GM21447 (cell line): ENCODE measurements around the gene SIRT1.
A peak's percentile ranks its signal among the peaks of the same experiment; 100 is the strongest.
"Not testable (repeated sequence)": the region's sequence is repeated elsewhere in the genome, so short reads cannot be mapped to it uniquely, and the experiment has no call there.

ENCODE experiments used
- ATAC-seq: cut with Tn5 transposase; IDR thresholded peaks from one replicate; pipeline ENCODE4 v1.9.1; 2021; ENCODE audit not compliant: unreplicated experiment

SIRT1 gene

DNA sequence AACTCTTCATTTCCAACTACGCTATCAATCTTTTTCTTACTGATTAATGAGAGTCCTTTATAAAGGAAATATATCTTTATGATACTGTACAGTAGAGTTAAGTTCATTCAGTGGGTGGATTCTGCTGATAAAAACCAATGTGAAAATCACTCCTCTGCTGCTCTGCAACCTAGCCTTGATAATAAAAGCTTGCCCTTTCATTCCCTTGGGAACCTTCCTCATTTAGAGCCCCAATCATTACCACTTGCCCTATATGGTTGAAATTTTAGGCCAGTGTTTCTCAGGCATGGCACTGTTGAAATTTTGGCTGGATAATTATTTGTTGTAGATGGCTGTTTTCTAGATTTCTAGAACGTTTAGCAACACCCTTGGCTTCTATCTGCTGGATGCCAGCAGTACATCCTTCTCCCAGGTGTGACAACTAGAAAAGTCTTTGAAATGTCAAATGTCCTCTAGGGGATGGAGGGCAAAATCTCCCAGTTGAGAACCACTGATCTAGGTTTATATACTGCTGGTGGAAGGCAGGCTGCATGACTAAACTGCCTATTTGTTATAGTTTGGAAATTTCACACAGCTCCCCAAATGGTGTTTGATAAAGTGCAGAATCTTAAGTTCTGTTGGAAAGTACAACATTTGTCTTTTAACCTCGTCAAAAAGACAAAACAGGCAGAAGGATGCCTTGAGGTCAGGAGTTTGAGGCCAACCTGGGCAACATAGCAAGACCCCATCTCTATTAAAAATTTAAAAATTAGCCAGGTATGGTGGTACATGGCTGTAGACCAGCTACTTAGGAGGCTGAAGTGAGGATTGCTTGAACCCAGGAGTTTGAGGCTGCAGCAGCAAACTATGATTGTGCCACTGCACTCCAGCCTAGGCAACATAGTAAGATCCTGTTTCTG lies 8.9 kb upstream of the SIRT1 start:
- no peak for ATAC-seq

DNA sequence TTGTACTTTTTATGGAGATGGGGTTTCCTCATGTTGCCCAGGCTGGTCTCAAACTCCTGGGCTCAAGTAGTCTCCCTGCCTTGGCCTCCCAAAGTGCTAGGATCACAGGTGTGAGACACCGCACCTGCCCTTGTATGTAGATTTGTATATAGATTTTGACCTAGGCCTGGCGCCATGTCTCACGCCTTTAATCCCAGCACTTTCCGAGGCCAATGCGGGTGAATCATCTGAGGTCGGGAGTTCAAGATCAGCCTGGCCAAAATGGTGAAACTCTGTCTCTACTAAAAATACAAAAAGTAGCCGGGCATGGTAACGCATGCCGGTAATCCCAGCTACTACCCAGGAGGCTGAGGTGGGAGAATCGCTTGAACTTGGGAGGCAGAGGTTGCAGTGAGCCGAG lies 7.0 kb upstream of the SIRT1 start:
- ATAC-seq = not testable (repeated sequence)

DNA sequence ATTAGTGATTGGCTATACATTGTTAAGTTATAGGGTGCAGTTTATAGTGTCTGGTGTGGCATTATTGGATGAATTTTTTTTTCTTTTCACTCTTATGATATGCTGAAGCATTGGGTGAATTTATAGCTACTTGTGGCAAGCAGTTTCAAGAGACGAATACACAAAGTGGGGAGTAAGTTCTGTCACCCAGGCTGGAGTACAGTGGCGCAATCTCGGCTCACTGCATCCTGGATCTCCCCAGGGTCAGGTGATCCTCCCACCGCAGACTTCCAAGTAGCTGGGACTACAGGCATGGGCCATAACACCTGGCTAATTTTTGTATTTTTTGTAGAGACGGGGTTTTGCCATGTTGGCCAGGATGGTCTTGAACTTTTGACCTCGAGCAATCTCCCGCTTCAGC lies 6.3 kb upstream of the SIRT1 start:
- ATAC-seq = no peak

DNA sequence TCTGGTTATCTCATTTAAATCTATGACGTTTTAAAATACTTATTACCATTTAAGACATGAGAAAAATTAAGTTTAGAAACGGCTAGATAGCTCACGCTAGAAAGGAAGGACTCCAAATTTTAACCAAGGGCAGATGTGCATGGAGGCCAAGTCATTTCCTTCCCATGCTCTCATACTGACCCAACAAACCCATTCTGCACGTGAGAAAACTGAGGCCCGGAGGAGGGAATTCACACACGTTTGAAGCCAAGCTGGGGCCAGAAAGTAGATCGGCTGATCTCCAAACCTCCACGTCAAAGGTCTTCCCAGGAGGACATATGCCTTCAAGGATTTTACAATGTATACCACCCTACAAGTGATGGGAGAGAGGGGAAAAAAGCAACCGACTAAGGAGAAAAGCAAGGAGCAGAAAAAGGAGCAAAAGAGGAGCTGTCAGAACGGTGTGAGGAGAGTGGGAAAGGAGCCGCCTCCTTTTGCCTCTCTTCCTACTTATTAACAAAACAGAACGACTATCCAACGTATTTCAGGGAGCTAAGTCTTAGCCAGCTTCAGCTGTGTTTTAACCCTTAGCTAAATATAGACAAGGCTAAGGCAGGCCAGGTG lies 645 bp upstream of the SIRT1 start:
- ATAC-seq = no peak

DNA sequence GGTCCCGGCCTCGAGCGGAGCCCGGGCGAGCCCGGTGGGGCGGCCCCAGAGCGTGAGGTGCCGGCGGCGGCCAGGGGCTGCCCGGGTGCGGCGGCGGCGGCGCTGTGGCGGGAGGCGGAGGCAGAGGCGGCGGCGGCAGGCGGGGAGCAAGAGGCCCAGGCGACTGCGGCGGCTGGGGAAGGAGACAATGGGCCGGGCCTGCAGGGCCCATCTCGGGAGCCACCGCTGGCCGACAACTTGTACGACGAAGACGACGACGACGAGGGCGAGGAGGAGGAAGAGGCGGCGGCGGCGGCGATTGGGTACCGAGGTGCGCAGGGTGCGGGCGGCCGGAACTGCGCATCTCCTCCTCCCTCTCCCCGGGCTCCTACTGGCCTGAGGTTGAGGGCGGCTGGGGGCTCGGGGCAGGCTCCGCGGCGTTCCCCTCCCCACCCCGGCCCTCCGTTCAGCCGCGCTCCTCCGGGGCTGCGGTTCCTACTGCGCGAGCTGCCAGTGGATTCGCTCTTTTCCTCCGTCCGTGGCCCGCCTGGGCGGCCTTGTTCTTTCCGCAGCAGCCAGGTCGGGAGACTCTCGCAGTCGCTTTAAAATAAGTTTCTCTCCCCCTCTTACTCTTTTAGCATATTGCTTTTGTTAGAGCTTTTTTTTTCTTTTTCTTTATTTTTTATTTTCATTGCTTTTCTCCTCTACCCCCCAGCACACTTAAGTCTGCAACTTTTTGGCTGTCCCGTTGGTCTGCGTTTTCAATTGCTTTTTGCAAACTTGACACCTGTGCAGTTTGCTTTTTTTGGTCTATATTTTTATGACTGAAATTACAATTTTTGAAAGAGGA lies 600 bp downstream of the SIRT1 start:
- ATAC-seq = peak; percentile 66

DNA sequence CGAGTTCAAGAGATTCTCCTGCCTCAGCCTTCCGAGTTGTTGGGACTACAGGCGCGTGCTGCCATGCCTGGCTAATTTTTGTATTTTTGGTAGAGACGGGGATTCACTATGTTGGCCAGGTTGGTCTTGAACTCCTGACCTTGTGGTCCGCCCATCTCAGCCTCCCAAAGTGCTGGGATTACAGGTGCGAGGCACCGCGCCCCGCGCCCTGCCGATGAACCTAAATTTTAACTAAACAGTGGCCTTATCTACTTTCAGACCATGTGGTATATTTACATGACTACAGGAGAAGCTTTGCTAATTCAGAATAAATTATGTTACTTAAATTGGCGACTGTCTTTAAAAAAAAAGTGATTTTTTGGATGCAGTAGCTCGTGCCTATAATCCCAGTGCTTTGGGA lies 9.2 kb downstream of the SIRT1 start:
- no peak for ATAC-seq

DNA sequence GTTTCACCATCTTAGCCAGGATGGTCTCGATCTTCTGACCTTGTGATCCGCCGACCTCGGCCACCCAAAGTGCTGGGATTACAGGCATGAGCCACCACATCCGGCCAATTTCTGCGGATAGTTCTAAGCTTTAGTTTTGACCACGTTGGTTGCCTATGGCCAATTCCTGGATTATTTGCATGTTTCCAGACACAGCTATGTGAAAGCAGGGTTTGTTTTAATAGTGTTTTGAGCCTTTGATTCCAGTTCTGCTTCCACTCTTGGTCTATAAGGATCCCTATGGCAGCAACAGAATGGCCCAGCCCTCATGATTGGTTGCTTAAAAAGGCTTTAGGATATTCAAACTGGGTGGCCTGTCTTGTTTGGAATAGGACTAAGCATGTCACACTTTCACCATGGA lies 19.1 kb downstream of the SIRT1 start:
- ATAC-seq = no peak

DNA sequence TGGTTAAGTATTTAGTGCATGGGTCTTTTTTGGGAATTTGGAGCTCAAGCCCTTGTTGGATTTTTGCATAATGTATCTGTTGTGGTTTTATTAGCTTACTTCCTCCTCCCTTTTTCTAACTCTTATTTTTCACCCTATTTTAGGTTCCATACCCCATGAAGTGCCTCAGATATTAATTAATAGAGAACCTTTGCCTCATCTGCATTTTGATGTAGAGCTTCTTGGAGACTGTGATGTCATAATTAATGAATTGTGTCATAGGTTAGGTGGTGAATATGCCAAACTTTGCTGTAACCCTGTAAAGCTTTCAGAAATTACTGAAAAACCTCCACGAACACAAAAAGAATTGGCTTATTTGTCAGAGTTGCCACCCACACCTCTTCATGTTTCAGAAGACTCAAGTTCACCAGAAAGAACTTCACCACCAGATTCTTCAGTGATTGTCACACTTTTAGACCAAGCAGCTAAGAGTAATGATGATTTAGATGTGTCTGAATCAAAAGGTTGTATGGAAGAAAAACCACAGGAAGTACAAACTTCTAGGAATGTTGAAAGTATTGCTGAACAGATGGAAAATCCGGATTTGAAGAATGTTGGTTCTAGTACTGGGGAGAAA lies 28.0 kb downstream of the SIRT1 start:
- no peak for ATAC-seq

DNA sequence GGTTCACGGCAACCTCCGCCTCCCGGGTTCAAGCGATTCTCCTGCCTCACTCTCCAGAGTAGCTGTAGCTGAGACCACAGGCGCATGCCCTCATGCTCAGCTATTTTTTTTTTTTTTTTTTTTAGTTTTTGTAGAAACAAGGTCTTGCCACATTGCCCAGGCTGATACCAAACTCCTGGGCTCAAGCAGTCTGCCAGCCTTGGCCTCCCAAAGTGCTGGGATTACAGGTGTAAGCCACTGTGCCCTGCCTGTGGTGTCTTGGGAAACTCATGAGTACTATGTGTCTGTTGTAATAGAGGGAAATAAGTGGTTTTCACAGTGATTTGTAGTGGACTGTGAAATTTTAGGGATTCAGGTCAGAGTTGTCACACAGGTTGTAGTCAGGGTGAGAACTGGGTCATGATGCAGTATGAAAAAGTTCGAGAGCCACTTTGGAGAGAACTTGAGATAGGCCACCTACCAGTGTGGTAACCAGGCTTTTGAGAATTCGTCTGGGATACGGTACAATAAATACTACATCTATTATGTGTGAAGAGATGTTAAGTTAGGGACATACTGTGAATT lies 30.4 kb downstream of the SIRT1 start:
- ATAC-seq = no peak

DNA sequence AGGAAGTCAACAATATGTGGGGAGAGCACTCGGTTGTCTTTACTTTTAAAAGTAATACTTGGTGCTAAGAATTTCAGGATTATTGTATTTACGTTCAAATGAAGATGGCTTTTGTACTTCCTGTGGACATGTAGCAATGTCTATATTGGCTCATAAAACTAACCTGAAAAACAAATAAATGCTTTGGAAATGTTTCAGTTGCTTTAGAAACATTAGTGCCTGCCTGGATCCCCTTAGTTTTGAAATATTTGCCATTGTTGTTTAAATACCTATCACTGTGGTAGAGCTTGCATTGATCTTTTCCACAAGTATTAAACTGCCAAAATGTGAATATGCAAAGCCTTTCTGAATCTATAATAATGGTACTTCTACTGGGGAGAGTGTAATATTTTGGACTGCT lies 32.7 kb downstream of the SIRT1 start:
- ATAC-seq = no peak

DNA sequence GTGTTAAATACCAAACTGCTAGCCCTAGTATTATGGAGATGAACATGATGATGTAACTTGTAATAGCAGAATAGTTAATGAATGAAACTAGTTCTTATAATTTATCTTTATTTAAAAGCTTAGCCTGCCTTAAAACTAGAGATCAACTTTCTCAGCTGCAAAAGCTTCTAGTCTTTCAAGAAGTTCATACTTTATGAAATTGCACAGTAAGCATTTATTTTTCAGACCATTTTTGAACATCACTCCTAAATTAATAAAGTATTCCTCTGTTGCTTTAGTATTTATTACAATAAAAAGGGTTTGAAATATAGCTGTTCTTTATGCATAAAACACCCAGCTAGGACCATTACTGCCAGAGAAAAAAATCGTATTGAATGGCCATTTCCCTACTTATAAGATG lies 33.2 kb downstream of the SIRT1 start:
- ATAC-seq = no peak

DNA sequence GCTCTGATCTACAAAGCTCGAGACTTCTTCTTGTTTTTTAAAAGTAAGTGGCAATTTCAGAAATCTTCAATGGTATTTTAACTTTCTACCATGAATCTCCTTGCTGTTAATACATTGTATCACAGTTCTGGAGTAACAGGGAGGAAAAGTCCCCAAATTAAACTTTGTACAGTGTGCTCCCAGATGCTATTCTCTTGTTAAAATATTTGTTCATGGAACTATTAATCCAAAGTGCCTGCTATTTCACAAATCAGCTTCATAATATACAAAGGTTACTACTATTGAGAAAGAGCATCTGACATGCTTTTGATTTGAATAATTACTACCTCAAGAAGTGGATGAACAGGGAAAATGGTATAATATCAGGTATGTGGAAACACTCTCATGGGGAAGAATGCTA lies 36.6 kb downstream of the SIRT1 start:
- ATAC-seq = no peak

DNA sequence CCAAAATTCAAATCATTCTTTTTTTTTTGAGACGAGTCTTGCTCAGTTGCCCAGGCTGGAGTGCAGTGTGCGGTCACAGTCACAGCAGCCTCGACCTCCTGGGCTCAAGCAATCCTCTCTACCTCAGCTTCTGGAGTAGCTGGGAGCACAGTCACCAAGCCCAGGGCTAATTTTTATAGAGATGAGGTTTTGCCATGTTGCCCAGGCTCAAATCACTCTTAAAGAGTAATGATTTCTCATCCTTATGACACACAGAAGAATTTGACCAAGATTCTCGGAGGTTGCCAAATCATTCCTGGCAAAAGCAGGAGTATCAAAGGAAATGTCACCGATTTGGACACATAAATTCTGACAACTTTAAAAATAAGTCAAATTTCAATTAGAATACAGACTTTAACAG lies 39.1 kb downstream of the SIRT1 start:
- ATAC-seq = no peak

DNA sequence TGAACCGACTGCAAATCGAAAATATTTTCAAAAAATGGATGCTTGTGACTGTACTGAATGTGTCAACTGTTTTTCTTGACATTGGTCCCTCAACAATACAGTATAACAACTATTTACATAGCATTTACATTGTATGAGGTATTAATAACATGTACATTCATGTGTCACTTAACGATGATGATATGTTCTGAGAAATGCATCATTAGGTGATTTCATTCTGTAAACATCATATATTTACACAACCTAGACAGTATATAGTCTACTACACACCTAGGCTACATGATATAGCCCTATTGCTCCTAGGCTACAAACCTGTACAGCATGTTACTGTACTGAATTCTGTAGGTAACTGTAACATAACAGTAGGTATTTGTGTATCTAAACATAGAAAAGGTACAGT lies 39.7 kb downstream of the SIRT1 start:
- no peak for ATAC-seq

DNA sequence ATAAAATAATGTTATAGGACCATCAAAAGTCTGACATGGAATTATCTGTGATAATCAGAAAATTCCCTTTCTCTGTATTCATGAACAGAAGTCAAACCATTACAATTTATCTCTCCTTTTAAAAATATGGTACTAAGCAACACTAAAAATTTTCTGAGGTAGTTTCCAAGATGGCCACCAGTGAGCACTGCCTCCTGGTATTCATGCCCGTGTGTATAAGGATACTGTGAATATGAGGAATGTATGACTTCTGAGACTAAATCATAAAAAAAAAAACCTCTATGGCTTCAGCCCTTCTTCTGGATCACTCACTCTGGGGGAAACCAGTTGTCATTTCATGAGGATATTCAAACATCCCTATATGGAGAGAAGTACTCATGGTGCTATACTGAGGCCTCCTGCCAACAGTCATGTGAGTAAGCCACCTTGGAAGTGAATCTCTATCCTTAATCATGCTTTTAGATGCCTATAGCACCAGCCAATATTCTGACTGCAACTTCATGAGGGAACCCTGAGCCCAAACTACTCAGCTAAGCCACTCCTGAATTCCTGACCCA lies 41.1 kb downstream of the SIRT1 start:
- no peak for ATAC-seq

DNA sequence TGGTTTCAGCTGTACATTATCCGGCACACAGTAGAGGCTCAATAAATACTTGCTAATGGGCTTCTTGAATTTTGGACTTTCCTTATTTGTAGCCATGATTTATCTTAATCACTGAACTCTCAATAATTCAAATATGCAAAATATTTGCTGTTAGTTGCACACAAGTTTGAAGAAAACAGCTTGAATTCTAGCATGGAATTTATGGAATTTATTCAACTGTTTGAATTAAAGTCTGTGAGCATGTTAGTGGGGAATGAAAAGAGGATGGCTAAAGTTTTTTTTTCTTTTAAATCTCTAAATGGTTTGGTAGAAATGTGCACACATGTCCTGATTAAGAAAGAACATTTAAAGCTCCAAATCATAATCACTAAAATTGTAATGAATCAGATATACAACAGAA lies 42.5 kb downstream of the SIRT1 start:
- ATAC-seq = no peak

DNA sequence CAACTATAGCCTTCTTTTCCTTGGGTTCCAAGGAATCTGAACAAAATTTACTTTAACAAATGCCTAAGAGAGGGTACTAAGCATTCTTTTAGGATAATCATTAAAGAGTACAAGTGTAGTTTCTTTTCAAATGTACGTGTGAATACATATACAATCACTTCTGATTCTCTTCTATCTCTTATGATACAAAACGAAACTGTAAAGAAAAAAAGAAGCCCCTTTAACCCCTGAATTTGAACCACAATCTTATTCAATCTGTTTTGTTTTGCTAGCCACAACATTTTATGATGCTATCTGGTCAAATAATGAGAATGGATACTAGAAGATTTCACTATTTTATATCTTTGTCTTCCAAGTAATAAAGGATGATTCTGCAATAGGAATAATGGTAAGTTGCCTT lies 48.7 kb downstream of the SIRT1 start:
- ATAC-seq = no peak

DNA sequence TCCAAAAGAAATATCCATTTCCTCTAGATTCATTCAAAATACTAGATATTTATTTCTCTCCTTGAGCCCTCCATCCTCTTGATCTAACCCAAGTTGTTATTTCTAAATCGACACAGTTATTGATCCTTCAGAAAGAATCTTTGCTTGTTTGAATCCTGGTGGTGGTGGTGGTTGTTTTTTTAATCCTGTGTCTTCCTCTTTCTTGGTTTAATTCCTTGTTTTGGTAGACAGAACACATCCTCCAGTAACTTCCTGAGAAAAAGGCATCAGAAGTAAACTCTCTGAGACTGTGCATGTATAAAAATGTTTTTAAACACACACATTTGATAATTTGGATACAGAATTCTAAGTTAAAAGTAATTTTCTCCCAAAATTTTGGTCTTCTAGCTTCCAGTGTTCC lies 49.9 kb downstream of the SIRT1 start:
- ATAC-seq = no peak

DNA sequence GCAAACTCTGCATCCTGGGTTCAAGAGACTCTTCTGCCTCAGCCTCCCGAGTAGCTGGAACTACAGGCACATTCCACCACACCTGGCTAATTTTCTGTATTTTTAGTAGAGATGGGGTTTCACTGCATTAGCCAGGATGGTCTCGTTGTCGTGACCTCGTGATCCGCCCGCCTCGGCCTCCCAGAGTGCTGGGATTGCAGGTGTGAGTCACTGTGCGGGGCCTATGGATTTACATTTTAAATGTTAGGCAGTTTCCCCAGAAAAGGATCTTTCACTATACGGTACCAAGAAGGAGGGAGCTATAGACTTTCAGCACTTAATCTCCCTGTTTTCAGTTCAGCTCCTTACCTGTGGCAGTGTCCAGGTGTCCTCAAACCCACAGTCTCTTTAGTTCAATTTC lies 50.8 kb downstream of the SIRT1 start:
- no peak for ATAC-seq

DNA sequence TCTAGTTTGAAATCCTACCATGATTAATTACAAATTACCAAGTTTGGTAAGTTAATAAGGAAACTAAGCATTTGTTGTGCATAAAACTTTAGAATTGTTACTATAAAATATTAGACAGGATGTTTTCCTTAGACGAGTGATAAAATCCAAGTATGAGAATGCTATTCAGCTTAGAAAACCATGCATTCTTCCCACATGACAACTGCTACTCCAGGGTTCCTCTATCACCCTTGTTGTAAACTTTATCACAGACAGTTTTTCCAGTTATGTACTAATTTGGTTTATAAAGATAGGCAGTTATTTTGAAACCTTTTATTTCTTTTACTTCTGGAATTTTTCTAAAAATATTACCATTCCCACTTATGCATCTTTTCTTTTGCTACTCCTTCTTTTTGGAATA lies 52.0 kb downstream of the SIRT1 start:
- no peak for ATAC-seq

DNA sequence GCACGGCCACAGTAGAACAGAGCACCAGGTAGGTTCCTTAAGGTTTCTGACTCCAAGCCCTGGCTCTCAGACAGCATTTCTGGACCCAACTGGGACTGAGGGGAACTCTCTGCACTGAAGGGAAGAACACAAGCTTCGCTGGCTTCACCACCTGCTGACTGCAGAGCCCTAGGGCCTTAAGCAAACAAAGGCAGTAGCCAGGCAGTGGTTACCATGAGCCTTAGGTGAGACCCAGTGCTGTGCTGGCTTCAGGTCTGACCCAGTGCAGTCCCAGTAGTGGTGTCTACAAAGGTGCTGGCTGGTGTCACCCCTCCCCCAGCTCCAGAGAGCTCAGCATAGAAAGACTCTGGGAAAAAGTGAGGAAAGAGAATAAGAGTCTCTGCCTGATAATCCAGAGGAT lies 59.5 kb downstream of the SIRT1 start:
- ATAC-seq = no peak
